Gastroesophageal sphincter (tissue), 4 donors: ENCODE measurements around the gene ME2. TPM values are rescaled to one million over a fixed set of nuclear protein-coding genes. Genes with fewer than 3 reads are reported as not detected.
"Not testable (repeated sequence)": the region's sequence is repeated elsewhere in the genome, so short reads cannot be mapped to it uniquely, and the experiment has no call there.

Experiments used
- ATAC-seq: fragments of 150-250 bp; one replicate; pipeline ENCODE4 v1.9.1; 2016; ENCODE audit warnings: mild to moderate bottlenecking, moderate library complexity
- H3K27ac ChIP-seq, 4 donors: fragments of 200-600 bp; sonication (generic) in 3 of 4; 1 replicate in 3 of 4; 2 replicates in 1 of 4; pipeline ENCODE4 v1.5.1; 2016 to 2019
- H3K27me3 ChIP-seq: fragments of 200-600 bp; sonication (generic); one replicate; pipeline ENCODE4 v1.5.1; 2019
- H3K36me3 ChIP-seq, 2 donors: fragments of 200-600 bp; sonication (generic); one replicate each; pipeline ENCODE4 v1.5.1; 2019; ENCODE audit warnings: control low read depth in 1 of 2
- H3K4me1 ChIP-seq, 3 donors: fragments of 200-600 bp; sonication (generic); 1 replicate in 2 of 3; 2 replicates in 1 of 3; pipeline ENCODE4 v1.5.1; 2016 to 2019; ENCODE audit warnings: control low read depth in 2 of 3
- H3K4me3 ChIP-seq, 2 donors: fragments of 200-600 bp; sonication (generic); one replicate each; pipeline ENCODE4 v1.5.1; 2019; ENCODE audit warnings: mild to moderate bottlenecking in 1 of 2, moderate library complexity in 1 of 2
- H3K9me3 ChIP-seq, 3 donors: fragments of 200-600 bp; sonication (generic); one replicate each; pipeline ENCODE4 v1.5.1; 2017 to 2019; ENCODE audit warnings: control low read depth in 2 of 3
- EP300 ChIP-seq: sonication (generic); formaldehyde crosslinking; IDR thresholded peaks from one replicate; pipeline ENCODE4 v1.6.1; 2017; ENCODE audit warnings: antibody characterized with exemption, mild to moderate bottlenecking
- POLR2A ChIP-seq, 2 donors: fragments of 450-650 bp; IDR thresholded peaks; one replicate each; pipeline ENCODE4 v1.6.1; 2017; ENCODE audit warnings: antibody characterized with exemption in 2 of 2, mild to moderate bottlenecking in 2 of 2, moderate library complexity in 1 of 2
- POLR2AphosphoS5 ChIP-seq: sonication (generic); formaldehyde crosslinking; IDR thresholded peaks from one replicate; pipeline ENCODE4 v1.6.1; 2017; ENCODE audit warnings: antibody characterized with exemption
- WGBS, 2 donors: methylation state at CpG; one replicate each; pipeline ENCODE4 v1.1.5; 2018; ENCODE audit warnings: low coverage in 1 of 2; 5-methylcytosine and 5-hydroxymethylcytosine counted together
- total RNA-seq, 4 donors: library from RNA; depleted of rRNA; stranded (reverse); fragments of >200 nt; gene quantifications; one replicate each; pipeline ENCODE4 v1.1.0, GENCODE V29; 2016
- TF ChIP-seq, protein P1 (sequence below), 4 experiments: fragments of 200-600 bp in 2 of 4; fragments of 450-650 bp in 2 of 4; sonication (generic) in 1 of 4; IDR thresholded peaks; one replicate each; pipeline ENCODE4 v1.5.1; 2017 to 2019; ENCODE audit warnings: antibody characterized with exemption in 4 of 4, mild to moderate bottlenecking in 2 of 4, moderate library complexity in 2 of 4

ME2 gene
- 10 to 100 TPM; 44.8 to 59.2 (median 53.1) TPM for total RNA-seq

GRCh38 chr18:50878345-50879301 lies at the start of gene ME2:
TSS of gene ME2 (plus strand) at chr18:50879118. CDS start at chr18:50895821, 16,703 bp downstream.
- WGBS, 2 donors = 0 to 5% methylated on average over 7 of the region's 78 CpGs

DNA sequence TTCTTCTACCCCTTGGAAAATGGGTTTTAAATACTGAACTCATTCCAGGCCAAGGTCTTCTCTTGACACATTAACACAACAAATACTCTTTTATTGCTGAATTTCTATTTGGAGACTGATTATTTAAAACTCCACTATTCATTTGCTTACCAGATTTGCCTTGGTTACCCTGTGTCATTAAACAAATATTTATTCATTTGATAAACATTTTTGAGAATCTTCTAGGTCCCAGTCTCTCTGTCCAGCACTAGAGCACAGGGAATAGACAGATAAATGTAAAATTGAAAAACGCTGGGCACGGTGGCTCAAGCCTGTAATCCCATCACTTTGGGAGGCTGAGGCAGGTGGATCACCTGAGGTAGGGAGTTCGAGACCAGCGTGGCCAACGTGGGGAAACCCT lies 49.3 kb upstream of the ME2 start:
- Histone ChIP-seq H3K4me3 (no peak overlapping the region), H3K27ac (no peak overlapping the region), H3K36me3 (no peaks in the 10 kb centered on the region), H3K4me1 (peaks cover 0 to 11% (median 0%) of the 10 kb centered on the region in 3 donors), H3K9me3 (no peaks in the 10 kb centered on the region), H3K27me3 (no peaks in the 10 kb centered on the region)
- no peak for ATAC-seq
- WGBS, 2 donors = 41% methylated on average over 5 of the region's 5 CpGs; no CpG with 5 or more reads in 1 of the 2 donors
- TF ChIP-seq POLR2AphosphoS5 (no peak), POLR2A (IDR thresholded peaks at IDR 0.05) (no peak), EP300 (no peak)
- TF ChIP-seq, protein P1, sequence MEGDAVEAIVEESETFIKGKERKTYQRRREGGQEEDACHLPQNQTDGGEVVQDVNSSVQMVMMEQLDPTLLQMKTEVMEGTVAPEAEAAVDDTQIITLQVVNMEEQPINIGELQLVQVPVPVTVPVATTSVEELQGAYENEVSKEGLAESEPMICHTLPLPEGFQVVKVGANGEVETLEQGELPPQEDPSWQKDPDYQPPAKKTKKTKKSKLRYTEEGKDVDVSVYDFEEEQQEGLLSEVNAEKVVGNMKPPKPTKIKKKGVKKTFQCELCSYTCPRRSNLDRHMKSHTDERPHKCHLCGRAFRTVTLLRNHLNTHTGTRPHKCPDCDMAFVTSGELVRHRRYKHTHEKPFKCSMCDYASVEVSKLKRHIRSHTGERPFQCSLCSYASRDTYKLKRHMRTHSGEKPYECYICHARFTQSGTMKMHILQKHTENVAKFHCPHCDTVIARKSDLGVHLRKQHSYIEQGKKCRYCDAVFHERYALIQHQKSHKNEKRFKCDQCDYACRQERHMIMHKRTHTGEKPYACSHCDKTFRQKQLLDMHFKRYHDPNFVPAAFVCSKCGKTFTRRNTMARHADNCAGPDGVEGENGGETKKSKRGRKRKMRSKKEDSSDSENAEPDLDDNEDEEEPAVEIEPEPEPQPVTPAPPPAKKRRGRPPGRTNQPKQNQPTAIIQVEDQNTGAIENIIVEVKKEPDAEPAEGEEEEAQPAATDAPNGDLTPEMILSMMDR (IDR thresholded peaks at IDR 0.05) = no peak

More at GRCh38 chr18:50878345-50879301, at the start of gene ME2:
- ATAC-seq = peak; percentile 98
- TF ChIP-seq, protein P1 (IDR thresholded peaks at IDR 0.05) = no peak
- peak; percentile 92 for TF ChIP-seq POLR2A (IDR thresholded peaks at IDR 0.05)
- peak; percentile 79 for TF ChIP-seq POLR2AphosphoS5
- H3K27ac ChIP-seq = peak within 1 kb of the TSS; percentile 86 to 97 (median 94)
- peak within 1 kb of the TSS; percentile 73 to 87 for H3K4me3 ChIP-seq
- peaks cover 0 to 30% (median 7%) of the 10 kb centered on the region in 3 donors for H3K4me1 ChIP-seq
- no peaks in the 10 kb centered on the region for H3K27me3 ChIP-seq
- no peaks in the 10 kb centered on the region for H3K9me3 ChIP-seq
- H3K36me3 ChIP-seq = no peaks in the 10 kb centered on the region

- H3K27ac ChIP-seq = no peak overlapping the region
- 78 to 86% methylated on average over 5 of the region's 5 CpGs for WGBS, 2 donors
- H3K4me1 ChIP-seq = peaks cover 0 to 11% (median 0%) of the 10 kb centered on the region in 3 donors
- TF ChIP-seq, protein P1 (IDR thresholded peaks at IDR 0.05) = no peak
- no peaks in the 10 kb centered on the region for H3K9me3 ChIP-seq
- ATAC-seq = no peak
- H3K36me3 ChIP-seq = no peaks in the 10 kb centered on the region
- no peak overlapping the region for H3K4me3 ChIP-seq
- no peaks in the 10 kb centered on the region for H3K27me3 ChIP-seq
Observed at GRCh38 chr18:50830544-50830943, 48.4 kb upstream of the ME2 start.

- WGBS, 2 donors = 81 to 100% methylated on average over 1 to 2 of the region's 2 CpGs
- no peaks in the 10 kb centered on the region for H3K36me3 ChIP-seq
Observed at GRCh38 chr18:50832754-50833153, 46.2 kb upstream of the ME2 start.

DNA sequence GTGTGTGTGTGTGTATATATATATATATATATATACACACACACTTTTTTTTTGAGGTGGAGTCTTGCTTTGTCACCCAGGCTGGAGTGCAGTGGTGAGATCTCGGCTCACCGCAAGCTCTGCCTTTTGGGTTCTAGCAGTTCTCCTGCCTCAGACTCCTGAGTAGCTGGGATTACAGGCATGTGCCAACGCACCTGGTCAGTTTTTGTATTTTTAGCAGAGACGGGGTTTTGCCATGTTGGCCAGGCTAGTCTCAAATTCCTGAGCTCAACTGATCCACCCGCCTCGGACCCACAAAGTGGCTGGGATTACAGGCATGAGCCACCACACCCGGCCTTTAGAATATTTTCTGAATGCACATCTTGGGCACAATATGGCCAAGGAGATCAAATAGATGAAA lies 45.4 kb upstream of the ME2 start:
- H3K27ac ChIP-seq, ATAC-seq, H3K36me3 ChIP-seq, H3K9me3 ChIP-seq, H3K4me3 ChIP-seq, H3K27me3 ChIP-seq: not testable (repeated sequence)
- H3K4me1 ChIP-seq = peaks cover 0 to 17% (median 0%) of the 10 kb centered on the region in 3 donors
- WGBS, 2 donors = 90 to 97% methylated on average over 6 to 7 of the region's 7 CpGs

More at GRCh38 chr18:50832754-50833153, 46.2 kb upstream of the ME2 start:
- Histone ChIP-seq H3K4me3 (no peak overlapping the region), H3K4me1 (peaks cover 0 to 17% (median 0%) of the 10 kb centered on the region in 3 donors), H3K9me3 (no peaks in the 10 kb centered on the region), H3K27me3 (no peaks in the 10 kb centered on the region), H3K27ac (no peak overlapping the region)
- TF ChIP-seq, protein P1 (IDR thresholded peaks at IDR 0.05) = no peak
- TF ChIP-seq POLR2A (IDR thresholded peaks at IDR 0.05) = no peak
- TF ChIP-seq EP300 = no peak
- no peak for TF ChIP-seq POLR2AphosphoS5
- ATAC-seq = no peak
